Central memory CD4-positive, alpha-beta T cell (primary cell): ENCODE measurements around the gene NLRP8.
"Not testable (repeated sequence)": the region's sequence is repeated elsewhere in the genome, so short reads cannot be mapped to it uniquely, and the experiment has no call there.

ENCODE experiments used
- DNase-seq: peaks from one replicate; pipeline ENCODE4 v3.0.0; 2022
- total RNA-seq, 3 experiments: gene quantifications; one replicate each; lab custom pipeline; 2026; lab: John Stamatoyannopoulos, UW

NLRP8 gene
- 0 to 0.05 (median 0.04) reads per million in 3 experiments for total RNA-seq

GRCh38 chr19:55947532-55947931, at the start of gene NLRP8:
TSS of gene NLRP8 (plus strand) at chr19:55947832.
- no peak for DNase-seq

- no peak for DNase-seq
Measured at GRCh38 chr19:55898911-55899310, 48.7 kb upstream of the NLRP8 start.

DNA sequence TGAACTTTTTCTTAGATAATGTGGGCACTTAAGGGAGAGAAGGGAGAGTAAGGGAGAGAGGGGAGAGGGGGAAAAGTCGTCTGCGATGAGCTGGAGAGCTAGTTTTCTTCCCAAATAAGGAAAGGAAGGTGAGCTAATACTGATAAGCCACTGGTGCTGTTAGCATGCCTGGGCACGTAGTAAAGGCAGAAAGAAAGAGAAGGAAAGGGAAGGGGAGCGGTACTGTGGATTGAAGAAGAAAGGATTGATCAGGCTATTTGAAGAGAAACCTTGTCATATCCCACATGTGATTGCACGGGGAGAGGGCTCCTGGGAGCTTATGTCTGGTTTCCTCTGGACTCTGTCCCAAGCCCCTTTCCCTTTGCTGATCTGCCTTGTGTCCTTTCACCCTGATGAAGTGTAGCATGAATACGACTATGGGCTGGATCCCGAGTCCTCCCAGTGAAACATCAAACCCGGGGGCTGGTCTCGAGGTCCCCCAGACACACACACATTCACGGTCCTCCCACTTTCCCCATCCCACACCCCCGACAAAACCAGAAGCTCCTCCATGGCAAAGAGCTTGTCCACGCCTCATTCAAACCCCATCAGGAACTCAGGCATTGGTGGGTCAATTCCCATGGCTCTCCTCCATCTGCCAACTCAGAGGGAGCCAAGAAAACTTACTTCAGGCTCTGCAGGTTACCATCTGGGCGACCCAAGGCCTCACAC, 46.1 kb upstream of the NLRP8 start:
- DNase-seq, result no peak

GRCh38 chr19:55902080-55902751, 45.4 kb upstream of the NLRP8 start:
- DNase-seq, result no peak

DNA sequence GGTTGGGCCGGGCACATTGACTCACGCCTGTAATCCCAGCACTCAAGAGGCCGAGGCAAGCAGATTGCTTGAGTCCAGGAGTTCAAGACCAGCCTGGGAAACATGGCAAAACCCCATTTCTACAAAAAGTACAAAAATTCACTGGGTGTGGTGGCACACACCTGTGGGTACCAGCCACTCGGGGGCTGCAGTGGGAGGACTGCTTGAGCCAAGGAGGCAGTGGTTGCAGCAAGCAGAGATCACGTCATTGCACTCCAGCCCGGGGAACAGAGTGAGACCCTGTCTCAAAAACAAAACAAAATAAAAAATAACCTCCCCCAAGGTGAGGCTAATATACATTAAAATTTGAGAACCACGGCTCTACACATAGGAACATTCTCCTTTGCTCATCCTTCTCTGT, 40.3 kb upstream of the NLRP8 start:
- no peak for DNase-seq

DNA sequence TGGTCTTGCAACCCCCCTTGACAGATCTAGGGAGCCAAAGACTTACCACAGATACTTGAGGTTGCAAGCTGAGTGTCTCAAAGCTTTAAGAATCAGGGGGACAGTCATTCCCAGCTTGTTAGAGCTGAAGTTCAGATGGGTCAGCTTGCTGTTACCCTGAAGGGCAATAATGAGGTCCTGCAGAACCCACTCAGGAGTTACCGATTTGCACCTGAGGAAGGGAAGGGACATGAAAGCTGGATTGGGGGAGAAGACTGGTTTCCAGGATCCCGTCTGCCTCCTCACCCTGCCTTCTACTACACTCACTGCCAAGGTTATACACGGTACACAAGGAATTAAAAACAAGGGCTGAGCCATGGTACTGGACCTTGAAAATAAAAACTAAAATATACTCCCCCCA, 39.9 kb upstream of the NLRP8 start:
- DNase-seq, result no peak

DNA sequence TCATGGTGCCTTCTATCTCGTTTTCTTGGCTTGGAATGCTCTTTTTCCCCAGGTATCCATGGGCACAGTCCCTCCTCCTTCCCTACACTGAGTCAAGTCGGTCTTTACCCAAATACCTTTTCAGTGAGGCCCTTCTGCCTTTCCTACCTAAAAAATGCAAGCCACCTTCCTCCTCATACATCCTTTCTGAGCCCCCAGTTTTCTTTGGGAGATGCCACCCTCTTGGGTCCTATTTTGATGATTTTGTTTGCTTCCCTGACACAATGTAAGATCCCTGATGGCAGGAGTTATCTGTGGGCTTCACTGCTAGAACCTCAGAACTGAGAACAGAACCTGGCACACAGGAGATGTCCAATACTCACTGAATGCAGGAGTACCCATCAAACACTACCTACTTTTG, 37.8 kb upstream of the NLRP8 start:
- no peak for DNase-seq

- no peak for DNase-seq
Measured at GRCh38 chr19:55912916-55913315, 34.7 kb upstream of the NLRP8 start.

DNA sequence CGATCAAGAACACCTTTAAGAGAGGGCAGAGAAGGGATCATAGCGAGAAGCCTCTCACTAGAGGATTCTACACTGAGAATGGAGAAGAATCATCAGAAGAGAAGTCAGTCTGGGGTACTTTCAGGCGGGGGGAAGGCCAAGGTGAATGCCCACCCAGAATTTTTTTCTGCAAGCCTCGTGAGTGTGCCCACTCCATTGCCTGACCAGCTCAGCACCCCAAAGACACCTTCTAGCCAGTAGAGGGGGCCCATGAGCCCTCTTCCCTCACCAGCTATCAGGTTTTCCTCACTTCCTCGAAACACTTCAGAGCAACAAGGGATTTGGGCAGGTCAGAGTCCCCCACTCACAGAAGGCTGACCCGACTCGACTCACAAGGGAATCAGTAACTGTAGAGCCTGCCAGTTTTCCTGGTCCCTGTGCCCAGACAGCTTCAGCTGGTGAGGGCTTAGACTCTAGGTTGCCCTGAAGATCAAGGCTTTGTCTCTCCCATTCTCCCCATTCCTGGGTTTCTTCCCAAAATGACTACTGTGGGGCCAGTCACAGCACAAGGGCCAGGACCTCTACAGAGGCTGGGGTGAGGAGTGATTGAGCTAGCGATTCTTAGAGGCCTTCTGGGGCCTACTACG, 33.9 kb upstream of the NLRP8 start:
- no peak for DNase-seq

GRCh38 chr19:55923556-55923955, 24.1 kb upstream of the NLRP8 start:
- DNase-seq, result no peak

DNA sequence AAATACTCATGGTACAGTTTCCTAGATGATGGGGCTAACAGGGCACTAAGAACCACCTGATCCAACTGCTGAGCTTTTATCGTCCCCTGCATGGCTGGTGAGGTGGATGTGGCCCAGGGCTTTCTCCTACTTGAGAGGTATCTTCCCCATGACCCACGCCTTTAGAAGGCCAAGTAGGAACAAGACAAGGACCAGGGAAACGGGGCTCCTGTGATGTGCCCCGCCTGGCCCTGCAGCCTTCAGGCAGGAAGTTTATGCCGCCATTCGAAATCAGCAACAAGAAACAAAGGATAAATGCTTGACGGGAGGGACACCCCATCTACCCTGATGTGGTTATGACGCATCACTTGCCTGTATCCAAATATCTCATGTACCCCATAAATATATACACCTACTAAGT, 19.6 kb upstream of the NLRP8 start:
- no peak for DNase-seq

DNA sequence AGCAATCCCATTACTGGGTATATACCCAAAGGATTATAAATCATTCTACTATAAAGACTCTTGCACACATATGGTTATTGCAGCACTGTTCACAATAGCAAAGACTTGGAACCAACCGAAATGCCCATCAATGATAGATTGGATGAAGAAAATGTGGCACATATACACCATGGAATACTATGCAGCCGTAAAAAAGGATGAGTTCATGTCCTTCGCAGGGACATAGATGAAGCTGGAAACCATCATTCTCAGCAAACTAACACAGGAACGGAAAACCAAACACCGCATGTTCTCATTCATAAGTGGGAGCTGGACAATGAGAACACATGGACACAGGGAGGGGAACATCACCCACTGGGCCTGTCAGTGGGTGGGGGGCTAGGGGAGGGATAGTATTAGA, 18.4 kb upstream of the NLRP8 start:
- not testable (repeated sequence) for DNase-seq

DNA sequence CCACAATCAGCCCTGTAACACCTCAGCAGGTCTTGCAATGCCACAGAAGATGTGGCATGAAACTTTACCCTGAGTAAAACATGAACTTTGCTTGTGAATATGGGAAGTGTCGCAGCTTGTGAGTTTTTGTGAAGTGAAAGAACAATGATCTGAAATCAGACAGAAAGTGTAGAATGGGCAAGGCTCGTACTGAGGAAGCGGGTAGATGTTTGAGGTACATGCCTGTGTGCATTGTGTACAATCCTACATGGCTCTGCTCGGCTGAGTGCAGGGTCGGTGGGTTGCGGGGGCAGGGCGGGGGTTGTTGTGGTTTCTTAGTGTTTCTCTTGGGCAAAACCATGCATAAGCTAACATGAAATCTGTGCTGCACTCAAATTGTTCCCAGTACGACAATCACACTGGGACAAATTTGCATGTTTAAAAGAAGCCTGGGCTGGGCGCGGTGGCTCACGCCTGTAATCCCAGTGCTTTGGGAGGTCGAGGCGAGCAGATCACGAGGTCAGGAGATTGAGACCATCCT, 16.6 kb upstream of the NLRP8 start:
- DNase-seq, result no peak

DNA sequence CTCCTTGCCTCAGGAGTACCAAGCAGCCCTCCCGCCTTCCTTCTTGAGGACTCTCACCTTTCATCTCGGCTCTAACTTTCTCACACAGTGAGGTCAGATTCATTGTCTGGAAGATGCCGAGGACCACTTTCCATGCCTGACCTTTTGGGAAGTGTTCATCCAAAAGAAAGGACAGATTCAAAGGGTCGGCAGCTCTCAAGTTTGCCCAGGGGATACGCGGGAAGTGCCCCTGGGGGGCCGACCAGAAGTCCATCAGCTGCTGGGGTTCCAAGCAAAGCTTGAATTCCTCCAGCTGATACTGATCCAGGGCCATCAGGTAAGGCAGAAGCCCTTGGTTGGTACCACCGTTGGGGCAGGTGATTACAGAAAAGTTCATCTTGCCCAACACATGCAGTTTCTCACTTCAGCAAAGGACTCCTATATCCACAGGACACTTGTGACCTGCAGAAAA, 15.7 kb upstream of the NLRP8 start, which contains the start of gene NLRP13:
Gene NLRP13, minus strand, starts transcription at position 401 of the 451 bp plus-strand sequence. Its CDS starts 25 bp downstream, at position 376.
- DNase-seq, result no peak

DNA sequence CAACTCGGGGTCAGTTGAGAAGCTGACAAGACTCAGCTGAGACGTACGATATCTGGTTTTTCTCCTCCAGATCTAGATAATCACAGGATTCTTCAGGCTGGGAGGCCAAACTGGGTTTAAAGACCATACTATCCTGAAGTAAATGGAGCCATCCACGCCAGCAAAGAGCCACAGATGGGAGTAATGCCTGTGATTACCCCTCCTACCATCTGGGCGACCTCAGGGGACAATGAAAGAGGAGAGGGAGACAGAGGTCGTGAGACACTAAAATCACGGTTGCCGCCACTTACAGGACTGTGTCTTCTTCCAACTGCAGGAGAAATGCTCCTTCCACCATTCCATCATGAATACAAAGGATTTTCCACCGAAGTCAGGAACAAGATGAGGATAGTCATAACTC, 12.4 kb upstream of the NLRP8 start:
- no peak for DNase-seq

DNA sequence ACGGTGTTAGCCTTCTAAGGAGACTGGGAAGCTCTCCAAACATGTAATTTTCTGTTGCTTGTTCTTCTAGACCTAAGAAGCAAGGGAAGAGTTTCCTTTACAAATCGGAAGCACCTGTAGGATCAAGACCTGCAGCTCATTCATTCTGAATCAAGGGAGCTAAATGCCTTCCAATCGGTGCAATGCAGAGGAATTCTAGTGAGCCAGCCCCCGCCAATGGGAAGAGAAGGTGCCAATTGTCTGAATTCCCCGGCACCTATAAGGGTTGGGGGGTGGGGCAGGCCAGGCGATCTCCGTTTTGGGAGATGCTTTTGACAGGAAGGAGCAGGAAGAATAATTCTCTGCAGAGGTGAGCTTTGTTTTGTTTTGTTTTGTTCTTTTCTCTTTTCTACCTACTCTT, 8.4 kb upstream of the NLRP8 start:
- DNase-seq, result no peak

DNA sequence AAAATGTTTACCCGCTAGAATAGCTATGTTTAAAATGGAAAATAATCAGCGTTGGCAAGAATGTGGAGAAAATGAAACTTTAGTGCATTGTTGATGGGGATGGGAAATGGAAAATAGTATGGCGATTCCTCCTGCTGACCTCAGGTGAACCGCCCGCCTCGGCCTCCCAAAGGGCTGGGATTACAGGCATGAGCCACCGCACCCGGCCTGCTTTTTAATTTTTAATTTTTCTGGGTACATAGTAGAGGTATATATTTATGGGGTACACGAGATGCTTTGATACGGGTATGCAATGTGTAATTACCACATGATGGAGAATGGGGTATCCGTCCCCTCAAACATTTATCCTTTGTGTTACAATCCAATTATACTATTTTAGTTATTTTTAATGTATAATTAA, 7.3 kb upstream of the NLRP8 start:
- no peak for DNase-seq

GRCh38 chr19:55950566-55950965, 2.9 kb downstream of the NLRP8 start:
- not testable (repeated sequence) for DNase-seq

GRCh38 chr19:55956431-55956830, 8.8 kb downstream of the NLRP8 start:
- no peak for DNase-seq

- no peak for DNase-seq
Measured at GRCh38 chr19:55958356-55958755, 10.7 kb downstream of the NLRP8 start.

DNA sequence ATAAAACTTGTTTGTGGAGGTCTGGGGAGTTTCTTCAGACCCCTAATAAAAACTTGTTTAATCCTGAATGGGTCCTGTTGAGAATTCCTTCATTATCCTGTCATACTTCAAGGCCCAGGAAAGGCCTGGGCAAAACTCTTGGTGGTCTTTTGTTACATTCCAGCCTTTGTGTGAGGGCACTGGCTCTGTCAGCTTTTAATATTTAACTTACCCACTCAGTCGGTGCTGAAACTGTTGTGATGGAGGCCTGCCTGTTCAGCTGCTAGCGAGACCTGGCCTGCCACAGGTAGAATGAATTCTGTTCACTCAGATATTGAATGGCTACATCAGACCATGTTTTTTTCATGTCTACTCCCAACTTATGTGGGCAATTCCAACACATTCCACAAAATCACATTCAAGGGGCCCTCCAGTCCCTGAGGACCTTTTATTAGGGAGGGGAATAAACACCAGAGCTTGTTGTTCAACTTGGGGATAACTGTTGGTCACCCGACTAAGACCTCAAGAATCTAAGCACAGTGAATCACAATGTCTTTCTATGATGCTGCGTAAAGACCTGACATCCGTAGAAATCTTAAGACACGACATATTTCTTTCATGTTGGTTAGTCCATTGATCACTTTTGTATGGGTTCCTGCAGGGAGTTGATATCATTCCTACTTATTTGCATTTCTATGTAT, 12.5 kb downstream of the NLRP8 start:
- no peak for DNase-seq

- DNase-seq, result no peak
Measured at GRCh38 chr19:55962186-55962585, 14.6 kb downstream of the NLRP8 start.

DNA sequence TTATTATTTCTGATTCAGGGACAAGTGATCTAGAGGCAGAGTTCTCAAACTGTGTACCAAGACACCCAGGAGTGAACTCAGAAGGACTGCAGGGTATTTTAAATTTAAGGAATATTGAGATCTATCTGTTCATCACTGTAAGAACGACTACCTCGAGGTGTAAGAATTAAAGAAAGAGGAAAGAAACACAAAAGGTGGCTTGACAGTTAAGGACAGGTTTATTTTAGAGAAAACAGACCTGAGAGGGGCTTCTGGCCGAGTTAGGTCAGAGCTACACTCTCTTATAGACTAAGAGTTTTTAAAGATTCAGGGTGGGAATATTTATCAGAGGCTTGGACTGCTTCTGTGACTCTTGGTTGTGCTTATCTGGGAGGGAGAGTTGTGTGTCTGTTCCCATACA, 26.4 kb downstream of the NLRP8 start:
- no peak for DNase-seq
